Measurements from ENCODE around the gene NTRK2.

DNA sequence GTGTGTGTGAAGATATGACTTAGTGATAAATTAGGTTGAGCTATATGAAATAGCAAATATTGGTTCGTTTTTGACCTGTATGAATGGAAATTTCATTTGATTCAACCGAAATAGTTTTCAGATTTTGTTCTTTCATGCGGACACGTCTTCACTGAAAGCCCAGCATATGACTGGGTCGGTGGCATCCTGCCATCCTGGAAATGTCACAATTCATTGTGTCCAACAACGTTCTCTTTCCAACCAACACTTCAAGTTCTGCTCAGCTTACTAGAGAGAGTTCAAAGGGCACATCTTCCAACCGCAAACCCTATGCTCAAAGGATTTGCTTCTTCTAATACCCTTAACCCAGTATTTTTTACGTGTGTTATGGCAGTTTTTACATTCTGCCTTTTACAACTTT is 252.5 kb downstream of the NTRK2 start:
- TF ChIP-seq CTCF (conservative IDR thresholded peaks at IDR 0.05; ENCODE audit: low read depth in 2 of 2) (no peak), EZH2phosphoT487 (IDR thresholded peaks at IDR 0.05; ENCODE audit: unreplicated experiment) (no peak), EZH2 (IDR thresholded peaks at IDR 0.05; ENCODE audit: low read depth, unreplicated experiment) (no peak), POLR2AphosphoS5 (IDR thresholded peaks at IDR 0.05; ENCODE audit: low read depth) (no peak), REST (IDR thresholded peaks at IDR 0.05; ENCODE audit: unreplicated experiment) (no peak), STAT1 (IDR thresholded peaks at IDR 0.05; ENCODE audit: unreplicated experiment) (no peak), CREB1 (CRISPR knock-in tag; IDR thresholded peaks at IDR 0.05; ENCODE audit: low read depth) (no peak), ZNF114 (CRISPR knock-in tag; IDR thresholded peaks at IDR 0.05) (no peak), JUNB (IDR thresholded peaks at IDR 0.05; ENCODE audit: unreplicated experiment) (no peak), NANOG (IDR thresholded peaks at IDR 0.05; ENCODE audit: borderline replicate concordance) (no peak), ZNF331 (CRISPR knock-in tag; IDR thresholded peaks at IDR 0.05; ENCODE audit: low read depth) (no peak)
- TF ChIP-seq, protein P1, sequence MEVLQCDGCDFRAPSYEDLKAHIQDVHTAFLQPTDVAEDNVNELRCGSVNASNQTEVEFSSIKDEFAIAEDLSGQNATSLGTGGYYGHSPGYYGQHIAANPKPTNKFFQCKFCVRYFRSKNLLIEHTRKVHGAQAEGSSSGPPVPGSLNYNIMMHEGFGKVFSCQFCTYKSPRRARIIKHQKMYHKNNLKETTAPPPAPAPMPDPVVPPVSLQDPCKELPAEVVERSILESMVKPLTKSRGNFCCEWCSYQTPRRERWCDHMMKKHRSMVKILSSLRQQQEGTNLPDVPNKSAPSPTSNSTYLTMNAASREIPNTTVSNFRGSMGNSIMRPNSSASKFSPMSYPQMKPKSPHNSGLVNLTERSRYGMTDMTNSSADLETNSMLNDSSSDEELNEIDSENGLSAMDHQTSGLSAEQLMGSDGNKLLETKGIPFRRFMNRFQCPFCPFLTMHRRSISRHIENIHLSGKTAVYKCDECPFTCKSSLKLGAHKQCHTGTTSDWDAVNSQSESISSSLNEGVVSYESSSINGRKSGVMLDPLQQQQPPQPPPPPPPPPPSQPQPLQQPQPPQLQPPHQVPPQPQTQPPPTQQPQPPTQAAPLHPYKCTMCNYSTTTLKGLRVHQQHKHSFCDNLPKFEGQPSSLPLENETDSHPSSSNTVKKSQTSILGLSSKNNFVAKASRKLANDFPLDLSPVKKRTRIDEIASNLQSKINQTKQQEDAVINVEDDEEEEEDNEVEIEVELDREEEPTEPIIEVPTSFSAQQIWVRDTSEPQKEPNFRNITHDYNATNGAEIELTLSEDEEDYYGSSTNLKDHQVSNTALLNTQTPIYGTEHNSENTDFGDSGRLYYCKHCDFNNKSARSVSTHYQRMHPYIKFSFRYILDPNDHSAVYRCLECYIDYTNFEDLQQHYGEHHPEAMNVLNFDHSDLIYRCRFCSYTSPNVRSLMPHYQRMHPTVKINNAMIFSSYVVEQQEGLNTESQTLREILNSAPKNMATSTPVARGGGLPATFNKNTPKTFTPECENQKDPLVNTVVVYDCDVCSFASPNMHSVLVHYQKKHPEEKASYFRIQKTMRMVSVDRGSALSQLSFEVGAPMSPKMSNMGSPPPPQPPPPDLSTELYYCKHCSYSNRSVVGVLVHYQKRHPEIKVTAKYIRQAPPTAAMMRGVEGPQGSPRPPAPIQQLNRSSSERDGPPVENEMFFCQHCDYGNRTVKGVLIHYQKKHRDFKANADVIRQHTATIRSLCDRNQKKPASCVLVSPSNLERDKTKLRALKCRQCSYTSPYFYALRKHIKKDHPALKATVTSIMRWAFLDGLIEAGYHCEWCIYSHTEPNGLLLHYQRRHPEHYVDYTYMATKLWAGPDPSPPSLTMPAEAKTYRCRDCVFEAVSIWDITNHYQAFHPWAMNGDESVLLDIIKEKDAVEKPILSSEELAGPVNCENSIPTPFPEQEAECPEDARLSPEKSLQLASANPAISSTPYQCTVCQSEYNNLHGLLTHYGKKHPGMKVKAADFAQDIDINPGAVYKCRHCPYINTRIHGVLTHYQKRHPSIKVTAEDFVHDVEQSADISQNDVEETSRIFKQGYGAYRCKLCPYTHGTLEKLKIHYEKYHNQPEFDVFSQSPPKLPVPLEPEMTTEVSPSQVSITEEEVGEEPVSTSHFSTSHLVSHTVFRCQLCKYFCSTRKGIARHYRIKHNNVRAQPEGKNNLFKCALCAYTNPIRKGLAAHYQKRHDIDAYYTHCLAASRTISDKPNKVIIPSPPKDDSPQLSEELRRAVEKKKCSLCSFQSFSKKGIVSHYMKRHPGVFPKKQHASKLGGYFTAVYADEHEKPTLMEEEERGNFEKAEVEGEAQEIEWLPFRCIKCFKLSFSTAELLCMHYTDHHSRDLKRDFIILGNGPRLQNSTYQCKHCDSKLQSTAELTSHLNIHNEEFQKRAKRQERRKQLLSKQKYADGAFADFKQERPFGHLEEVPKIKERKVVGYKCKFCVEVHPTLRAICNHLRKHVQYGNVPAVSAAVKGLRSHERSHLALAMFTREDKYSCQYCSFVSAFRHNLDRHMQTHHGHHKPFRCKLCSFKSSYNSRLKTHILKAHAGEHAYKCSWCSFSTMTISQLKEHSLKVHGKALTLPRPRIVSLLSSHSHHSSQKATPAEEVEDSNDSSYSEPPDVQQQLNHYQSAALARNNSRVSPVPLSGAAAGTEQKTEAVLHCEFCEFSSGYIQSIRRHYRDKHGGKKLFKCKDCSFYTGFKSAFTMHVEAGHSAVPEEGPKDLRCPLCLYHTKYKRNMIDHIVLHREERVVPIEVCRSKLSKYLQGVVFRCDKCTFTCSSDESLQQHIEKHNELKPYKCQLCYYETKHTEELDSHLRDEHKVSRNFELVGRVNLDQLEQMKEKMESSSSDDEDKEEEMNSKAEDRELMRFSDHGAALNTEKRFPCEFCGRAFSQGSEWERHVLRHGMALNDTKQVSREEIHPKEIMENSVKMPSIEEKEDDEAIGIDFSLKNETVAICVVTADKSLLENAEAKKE (CRISPR knock-in tag; IDR thresholded peaks at IDR 0.05), result no peak
- TF ChIP-seq, protein P2, sequence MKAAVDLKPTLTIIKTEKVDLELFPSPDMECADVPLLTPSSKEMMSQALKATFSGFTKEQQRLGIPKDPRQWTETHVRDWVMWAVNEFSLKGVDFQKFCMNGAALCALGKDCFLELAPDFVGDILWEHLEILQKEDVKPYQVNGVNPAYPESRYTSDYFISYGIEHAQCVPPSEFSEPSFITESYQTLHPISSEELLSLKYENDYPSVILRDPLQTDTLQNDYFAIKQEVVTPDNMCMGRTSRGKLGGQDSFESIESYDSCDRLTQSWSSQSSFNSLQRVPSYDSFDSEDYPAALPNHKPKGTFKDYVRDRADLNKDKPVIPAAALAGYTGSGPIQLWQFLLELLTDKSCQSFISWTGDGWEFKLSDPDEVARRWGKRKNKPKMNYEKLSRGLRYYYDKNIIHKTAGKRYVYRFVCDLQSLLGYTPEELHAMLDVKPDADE (IDR thresholded peaks at IDR 0.05), result no peak

Measured in GM23338 (cell line).